Gastrocnemius medialis (tissue), 4 donors: ENCODE measurements around the gene TM7SF3. TPM values are rescaled to one million over a fixed set of nuclear protein-coding genes. Genes with fewer than 3 reads are reported as not detected.
A peak's percentile ranks its signal among the peaks of the same experiment; 100 is the strongest.

ENCODE experiments used
- ATAC-seq, 2 donors: fragments of 150-250 bp; one replicate each; pipeline ENCODE4 v1.9.1; 2016
- DNase-seq, 2 donors: peaks; one replicate each; pipeline ENCODE4 v3.0.0-alpha.2; 2019
- H3K27ac ChIP-seq, 4 donors: fragments of 200-600 bp; sonication (generic); 1 replicate in 1 of 4; 2 replicates in 3 of 4; pipeline ENCODE4 v1.5.1; 2016 to 2018; ENCODE audit warnings: mild to moderate bottlenecking in 2 of 4, moderate library complexity in 1 of 4
- H3K27me3 ChIP-seq, 3 donors: fragments of 200-600 bp; sonication (generic) in 2 of 3; 1 replicate in 1 of 3; 2 replicates in 2 of 3; pipeline versions ENCODE4 v1.5.1 to v1.6.0; 2016 to 2019; ENCODE audit warnings: mild to moderate bottlenecking in 1 of 3, moderate library complexity in 1 of 3
- H3K36me3 ChIP-seq, 2 donors: fragments of 200-600 bp; sonication (generic) in 1 of 2; one replicate each; pipeline ENCODE4 v1.5.1; 2017 to 2018
- H3K4me1 ChIP-seq, 2 donors: fragments of 200-600 bp; sonication (generic) in 1 of 2; one replicate each; pipeline ENCODE4 v1.5.1; 2016 to 2017; ENCODE audit warnings: mild to moderate bottlenecking in 2 of 2
- H3K4me3 ChIP-seq, 4 donors: fragments of 200-600 bp; sonication (generic) in 3 of 4; 1 replicate in 1 of 4; 2 replicates in 3 of 4; pipeline ENCODE4 v1.5.1; 2016 to 2019; ENCODE audit warnings: mild to moderate bottlenecking in 2 of 4
- H3K9me3 ChIP-seq, 3 donors: fragments of 200-600 bp; sonication (generic) in 2 of 3; 1 replicate in 1 of 3; 2 replicates in 2 of 3; pipeline ENCODE4 v1.5.1; 2016 to 2019
- CTCF ChIP-seq, 5 experiments: fragments of 450-650 bp in 3 of 5; fragments of 200-600 bp in 2 of 5; sonication (generic) in 2 of 5; IDR thresholded peaks in 4 of 5; conservative IDR thresholded peaks in 1 of 5; 1 replicate in 4 of 5; 2 replicates in 1 of 5; pipeline ENCODE4 v1.5.1; 2016 to 2019; ENCODE audit warnings: antibody characterized with exemption in 5 of 5, mild to moderate bottlenecking in 3 of 5, moderate library complexity in 3 of 5
- POLR2A ChIP-seq, 2 donors: fragments of 450-650 bp; IDR thresholded peaks; one replicate each; pipeline ENCODE4 v1.6.1; 2017; ENCODE audit warnings: antibody characterized with exemption in 2 of 2, mild to moderate bottlenecking in 2 of 2, moderate library complexity in 2 of 2
- in situ Hi-C, 4 donors: fragments of 200-750 bp; cut with MboI; loops; one replicate each; pipeline versions ENCODE4 v1.15.0 to v1.8.0; 2017; ENCODE audit warnings: low sequenced_read_pairs in 4 of 4
- intact Hi-C: fragments of 100-400 bp; cut with DNase I; formaldehyde crosslinking; loops from one replicate; pipeline ENCODE4 v1.15.1; 2023; ENCODE audit warnings: low total_unique reads
- total RNA-seq, 4 donors: library from RNA; depleted of rRNA; stranded (reverse); fragments of >200 nt; gene quantifications; one replicate each; pipeline versions ENCODE4 v1.1.0 to v1.2.3, GENCODE V29; 2016

Gene TM7SF3
- total RNA-seq, 4 donors from 2014 or later, result 8.6 to 19.8 (median 14.3) TPM

DNA sequence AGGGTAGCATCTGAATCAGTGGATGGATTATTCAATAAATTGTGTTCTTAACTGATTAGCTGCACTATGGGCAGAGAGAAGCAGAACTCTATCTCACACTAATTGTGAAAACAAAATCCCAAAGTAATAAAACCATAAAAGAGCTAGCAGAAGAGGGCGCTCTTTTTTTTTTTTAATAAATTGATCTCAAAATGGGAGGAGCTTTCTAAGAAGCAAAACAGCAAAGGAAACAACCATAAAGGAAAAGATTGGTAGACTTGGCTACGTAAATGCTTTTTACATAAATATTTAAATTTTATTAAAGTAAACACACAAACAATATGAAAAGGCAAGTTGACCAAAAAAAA lies 1.5 kb upstream of the TM7SF3 start:
- in situ Hi-C loops (loop anchor here in 3 of 4 donors (5.0 to 25.0 kb wide), 3 partner anchors 163 to 297 kb away; no protein-coding TSS in a partner anchor), intact Hi-C loops (loop anchor here (2.0 to 10.0 kb wide), 3 partner anchors 127 to 509 kb away; partner anchors contain the start of gene PPFIBP1)
- H3K27ac ChIP-seq, result peak overlapping the region; percentile 85 to 95 (median 92)
- ATAC-seq (no peak), DNase-seq (no peak)
- peaks cover 16 to 26% of the 10 kb centered on the region in 2 donors for H3K4me1 ChIP-seq
- no peaks in the 10 kb centered on the region for H3K27me3 ChIP-seq
- no peaks in the 10 kb centered on the region for H3K9me3 ChIP-seq
- TF ChIP-seq POLR2A (IDR thresholded peaks at IDR 0.05), result no peak
- peak in 2 of 5 experiments; percentile 20 to 36 for TF ChIP-seq CTCF (IDR thresholded peaks at IDR 0.05 in 4 of 5, conservative IDR thresholded peaks at IDR 0.05 in 1 of 5)
- no peaks in the 10 kb centered on the region for H3K36me3 ChIP-seq
- H3K4me3 ChIP-seq, result no peak overlapping the region

- Histone ChIP-seq H3K4me1 (peaks cover 16 to 26% of the 10 kb centered on the region in 2 donors), H3K4me3 (peak overlapping the region; percentile 76 to 98 (median 89)), H3K36me3 (no peaks in the 10 kb centered on the region), H3K27ac (peak overlapping the region; percentile 85 to 95 (median 92)), H3K27me3 (no peaks in the 10 kb centered on the region), H3K9me3 (no peaks in the 10 kb centered on the region)
- in situ Hi-C loops (loop anchor here in 3 of 4 donors (5.0 to 25.0 kb wide), 4 partner anchors 78 to 297 kb away; partner anchors contain the start of genes FGFR1OP2 (in 1 of the 3) and INTS13 (in 1 of the 3)), intact Hi-C loops (loop anchor here (1.0 to 10.0 kb wide), 6 partner anchors 7 to 510 kb away; partner anchors contain the start of genes FGFR1OP2, MED21 and PPFIBP1)
- DNase-seq (no peak), ATAC-seq (peak; percentile 38 to 55)
- TF ChIP-seq POLR2A (IDR thresholded peaks at IDR 0.05) (no peak), CTCF (IDR thresholded peaks at IDR 0.05 in 4 of 5, conservative IDR thresholded peaks at IDR 0.05 in 1 of 5) (no peak)
Observed at GRCh38 chr12:27014859-27015729, 910 bp upstream of the TM7SF3 start.

DNA sequence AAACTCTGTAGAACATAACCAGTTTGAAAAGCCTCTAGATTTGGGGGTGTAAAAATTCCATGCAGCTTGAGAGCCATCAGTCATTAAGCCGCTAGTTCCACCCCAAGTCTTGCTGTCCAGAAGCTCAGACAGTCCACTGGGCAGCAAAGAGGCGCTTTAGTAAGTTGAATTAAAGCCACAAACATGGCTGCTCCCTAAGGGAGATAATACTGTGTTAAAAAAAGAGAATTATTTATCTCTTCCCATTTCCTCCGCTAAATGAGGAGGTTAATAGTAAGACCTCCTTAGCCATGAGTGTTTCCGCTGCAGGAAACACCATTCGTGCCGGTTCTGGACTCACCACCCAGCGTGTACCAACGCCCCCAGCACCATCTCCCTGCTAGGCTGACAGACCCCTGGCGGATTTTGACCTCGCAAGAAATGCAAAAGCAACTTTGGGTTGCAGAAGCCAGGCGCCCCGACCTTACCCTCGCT lies 536 bp downstream of the TM7SF3 start:
- no peak for DNase-seq
- Histone ChIP-seq H3K36me3 (no peaks in the 10 kb centered on the region), H3K4me3 (peak overlapping the region; percentile 76 to 98 (median 89)), H3K9me3 (no peaks in the 10 kb centered on the region), H3K27me3 (no peaks in the 10 kb centered on the region), H3K4me1 (peaks cover 16 to 26% of the 10 kb centered on the region in 2 donors), H3K27ac (peak overlapping the region; percentile 85 to 95 (median 92))
- in situ Hi-C loops (loop anchor here in 2 of 4 donors (5.0 to 25.0 kb wide), 2 partner anchors 76 to 299 kb away; partner anchors contain the start of genes FGFR1OP2 (in 1 of the 2) and INTS13 (in 1 of the 2)), intact Hi-C loops (loop anchor here (1.0 to 10.0 kb wide), 5 partner anchors 9 to 511 kb away; partner anchors contain the start of genes FGFR1OP2, MED21 and PPFIBP1)
- TF ChIP-seq POLR2A (IDR thresholded peaks at IDR 0.05), result no peak
- TF ChIP-seq CTCF (IDR thresholded peaks at IDR 0.05 in 4 of 5, conservative IDR thresholded peaks at IDR 0.05 in 1 of 5), result no peak
- ATAC-seq, result peak; percentile 11 to 35

DNA sequence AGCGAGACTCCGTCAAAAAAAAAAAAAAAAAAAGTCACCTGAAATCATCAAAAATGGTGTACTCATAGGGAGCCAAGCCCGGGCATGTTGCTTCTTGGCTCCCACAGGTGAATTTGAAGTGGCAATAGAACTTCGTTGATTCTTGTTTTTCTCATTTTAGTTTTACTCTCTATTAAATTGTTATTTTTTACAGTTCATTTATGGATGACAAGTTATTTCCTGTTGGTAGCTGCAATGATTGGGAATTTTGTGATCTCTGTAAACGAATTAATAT lies 1.3 kb downstream of the TM7SF3 start:
- intact Hi-C loops, result loop anchor here (5.0 to 10.0 kb wide), 2 partner anchors 161 to 512 kb away; partner anchors contain the start of gene PPFIBP1
- Histone ChIP-seq H3K27ac (peak overlapping the region in 2 of 4 donors; percentile 17 to 91), H3K4me3 (peak overlapping the region in 2 of 4 donors; percentile 85 to 98), H3K9me3 (no peaks in the 10 kb centered on the region), H3K27me3 (no peaks in the 10 kb centered on the region), H3K36me3 (no peaks in the 10 kb centered on the region), H3K4me1 (peaks cover 16 to 26% of the 10 kb centered on the region in 2 donors)
- in situ Hi-C loops, result loop anchor here in 2 of 4 donors (5.0 to 25.0 kb wide), 2 partner anchors 76 to 299 kb away; partner anchors contain the start of genes FGFR1OP2 (in 1 of the 2) and INTS13 (in 1 of the 2)
- no peak for ATAC-seq
- TF ChIP-seq CTCF (IDR thresholded peaks at IDR 0.05 in 4 of 5, conservative IDR thresholded peaks at IDR 0.05 in 1 of 5), result no peak
- no peak for TF ChIP-seq POLR2A (IDR thresholded peaks at IDR 0.05)
- DNase-seq, result no peak
